ENCODE measurements around the gene DDX39B. TPM values are rescaled to one million over a fixed set of nuclear protein-coding genes. Genes with fewer than 3 reads are reported as not detected.

Gene DDX39B
- total RNA-seq, 1 experiment from 2014 or later, result 813 TPM

GRCh38 chr6:31495580-31495979 lies 46.2 kb downstream of the DDX39B start:
- H3K79me1 ChIP-seq (ENCODE audit: insufficient read depth, low read depth, low read length, poor library complexity, severe bottlenecking), result peaks cover 3% of the 10 kb centered on the region
- H2BK20ac ChIP-seq (ENCODE audit: low read depth, low read length, poor library complexity, severe bottlenecking), result no peak overlapping the region
- WGBS (ENCODE audit: extremely low coverage, insufficient read length, low lambda C conversion rate), result no CpG with 5 or more reads among the region's 2 CpGs
- H3K23me2 ChIP-seq (ENCODE audit: insufficient read length, low read depth, low read length, poor library complexity, severe bottlenecking), result peaks cover 16% of the 10 kb centered on the region
- no peak overlapping the region for H2BK12ac ChIP-seq (ENCODE audit: insufficient read length, low read depth, low read length)
- no peaks in the 10 kb centered on the region for H3K9me3 ChIP-seq (ENCODE audit: control insufficient read depth, low read depth, low read length)
- H3K18ac ChIP-seq (ENCODE audit: insufficient read length, low read depth, low read length), result no peak overlapping the region
- no peaks in the 10 kb centered on the region for H4K20me1 ChIP-seq (ENCODE audit: control insufficient read depth, insufficient read depth, insufficient read length)
- no peak for DNase-seq
- H2AK5ac ChIP-seq (ENCODE audit: insufficient read length, low read length), result no peak overlapping the region
- H3K79me2 ChIP-seq (ENCODE audit: insufficient read depth, low read length), result no peaks in the 10 kb centered on the region; the same call in 1 of the 2 replicates
- peaks cover 55% of the 10 kb centered on the region for H3K27me3 Mint-ChIP-seq (ENCODE audit: low read depth)
- H2AFZ ChIP-seq (ENCODE audit: low read length), result no peak overlapping the region
- H2BK5ac ChIP-seq (ENCODE audit: insufficient read length, low read length), result no peak overlapping the region
- no peak overlapping the region for H3K4ac ChIP-seq (ENCODE audit: low read depth, low read length)
- H4K8ac ChIP-seq (replicated peaks; ENCODE audit: insufficient read length, low read depth, low read length), result no peak overlapping the region
- no peak overlapping the region for H3K56ac ChIP-seq (ENCODE audit: insufficient read length, low read depth, low read length)
- no peak overlapping the region for H3K23ac ChIP-seq (ENCODE audit: insufficient read length, low read depth, low read length)
- H3K36me3 Mint-ChIP-seq (ENCODE audit: insufficient read depth in 1 of 3, low read depth in 3 of 3), result peaks cover 0 to 2% (median 0%) of the 10 kb centered on the region in 3 experiments; a peak in 2 of 7 replicates
- peaks cover 5% of the 10 kb centered on the region; the same call in 1 of the 2 replicates for H3K4me1 ChIP-seq (ENCODE audit: insufficient read depth, low read length)
- no peaks in the 10 kb centered on the region; a peak in 2 of 5 replicates for H3K9me3 Mint-ChIP-seq
- no peak overlapping the region for H2BK120ac ChIP-seq (ENCODE audit: low read depth, low read length, poor library complexity, severe bottlenecking)
- no peak for TF ChIP-seq CTCF (conservative IDR thresholded peaks at IDR 0.05)
- H4K5ac ChIP-seq (ENCODE audit: insufficient read length, low read depth, low read length), result no peak overlapping the region
- H3K4me3 Mint-ChIP-seq, result peak overlapping the region; percentile 76 to 91; a peak in 4 of 5 replicates
- no peak overlapping the region for H3K14ac ChIP-seq (ENCODE audit: insufficient read depth, low read length)
- H4K91ac ChIP-seq (ENCODE audit: insufficient read length, low read depth, low read length), result no peak overlapping the region
- H3K4me1 Mint-ChIP-seq, result peaks cover 45 to 46% of the 10 kb centered on the region in 2 experiments
- H3K27ac ChIP-seq (ENCODE audit: insufficient read length, low read depth, low read length), result no peak overlapping the region
- no peaks in the 10 kb centered on the region; the same call in 1 of the 2 replicates for H3K27me3 ChIP-seq (ENCODE audit: insufficient read depth, low read length)
- H3K4me2 ChIP-seq (ENCODE audit: insufficient read depth, insufficient read length, low read length), result peak overlapping the region; percentile 47
- H2BK15ac ChIP-seq (ENCODE audit: low read depth, low read length), result no peak overlapping the region
- no peak overlapping the region for H3T11ph ChIP-seq (ENCODE audit: low read length)
- no peak overlapping the region for H3K9ac ChIP-seq (ENCODE audit: extremely low read depth, insufficient read length, low read length)
- no peak overlapping the region for H3K27ac Mint-ChIP-seq
